IPS DF 6.9 (cell line): Measurements from ENCODE around the gene C9orf50.

Source experiments
- DNase-seq: peaks from one replicate; pipeline ENCODE4 v3.0.0-alpha.2; 2013; ENCODE audit warnings: low read depth, low spot score
- H3K27ac ChIP-seq: one replicate; pipeline ENCODE4 v1.5.1; 2013; ENCODE audit warnings: low read length, control low read depth
- H3K27me3 ChIP-seq: 2 replicates; pipeline ENCODE4 v1.6.1; 2013; ENCODE audit warnings: mild to moderate bottlenecking, low read length; ENCODE audit not compliant: control insufficient read depth, insufficient read depth
- H3K36me3 ChIP-seq: 2 replicates; pipeline ENCODE4 v1.6.1; 2013; ENCODE audit warnings: low read length; ENCODE audit not compliant: control insufficient read depth, insufficient read depth
- H3K4me1 ChIP-seq: 2 replicates; pipeline ENCODE4 v1.6.1; 2013; ENCODE audit warnings: low read length; ENCODE audit not compliant: control insufficient read depth, insufficient read depth
- H3K4me3 ChIP-seq: 2 replicates; pipeline ENCODE4 v1.5.1; 2013; ENCODE audit warnings: mild to moderate bottlenecking, low read length
- H3K9me3 ChIP-seq: 2 replicates; pipeline ENCODE4 v1.6.1; 2013; ENCODE audit warnings: low read length, inconsistent platforms; ENCODE audit not compliant: control insufficient read depth, insufficient read depth
- WGBS: extraction: QIAGEN DNeasy Blood & Tissue Kit; methylation state at CpG from one replicate; pipeline ENCODE4 v1.1.7; 2013; ENCODE audit warnings: mixed read lengths, missing lambda C conversion rate; ENCODE audit not compliant: insufficient read length, insufficient coverage; 5-methylcytosine and 5-hydroxymethylcytosine counted together

C9orf50 gene

GRCh38 chr9:129647635-129648034 lies 26.7 kb upstream of the C9orf50 start:
- H3K4me3 ChIP-seq = no peak overlapping the region
- no peak for DNase-seq
- no peak overlapping the region for H3K27ac ChIP-seq
- H3K9me3 ChIP-seq = no peaks in the 10 kb centered on the region
- no peaks in the 10 kb centered on the region for H3K27me3 ChIP-seq
- H3K36me3 ChIP-seq = no peaks in the 10 kb centered on the region
- 100% methylated on average over 8 of the region's 10 CpGs for WGBS
- no peaks in the 10 kb centered on the region for H3K4me1 ChIP-seq

DNA sequence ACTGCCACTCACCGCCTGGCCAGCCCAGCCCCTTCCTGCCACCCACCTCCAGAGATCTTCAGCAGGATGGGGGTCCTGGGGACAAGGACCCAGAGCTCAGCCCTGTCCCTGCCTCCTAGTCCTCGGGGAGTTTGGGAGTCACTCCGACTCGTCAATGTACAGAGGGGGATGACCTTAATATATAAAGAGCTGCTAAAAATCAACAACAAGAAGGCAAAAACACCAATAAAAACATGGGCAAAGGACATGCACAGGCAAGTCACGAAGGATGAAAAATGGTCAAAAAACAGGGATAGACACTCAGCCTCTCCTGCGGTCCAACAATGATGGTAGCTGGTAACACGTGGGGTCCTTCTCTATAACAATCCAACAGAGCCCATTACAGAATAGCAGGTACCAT lies 25.8 kb upstream of the C9orf50 start:
- DNase-seq = no peak
- Histone ChIP-seq H3K4me3 (no peak overlapping the region), H3K36me3 (no peaks in the 10 kb centered on the region), H3K4me1 (no peaks in the 10 kb centered on the region), H3K9me3 (no peaks in the 10 kb centered on the region), H3K27ac (no peak overlapping the region), H3K27me3 (no peaks in the 10 kb centered on the region)
- WGBS = no CpG with 5 or more reads among the region's 7 CpGs

DNA sequence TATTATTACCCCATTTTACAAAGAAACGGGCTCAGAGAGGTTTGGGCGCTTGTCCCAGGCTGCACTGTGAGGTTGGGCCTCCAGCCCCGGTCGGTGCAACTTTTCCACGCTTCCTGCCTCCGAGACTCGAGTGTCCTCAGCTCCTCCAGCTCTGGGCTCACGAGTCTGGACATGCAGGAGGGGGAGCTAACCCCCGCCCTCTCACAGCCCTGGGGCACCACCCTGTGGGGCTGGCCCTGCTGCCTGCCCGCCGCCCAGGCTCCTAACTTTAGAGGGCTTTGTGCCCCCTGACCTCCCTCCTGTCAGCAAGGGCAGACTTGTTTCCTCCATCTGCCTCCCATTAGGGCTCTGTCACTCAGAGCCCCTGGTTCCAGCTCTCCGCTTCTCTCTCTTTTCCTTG lies 25.4 kb upstream of the C9orf50 start:
- Histone ChIP-seq H3K9me3 (no peaks in the 10 kb centered on the region), H3K4me3 (no peak overlapping the region), H3K36me3 (no peaks in the 10 kb centered on the region), H3K27me3 (no peaks in the 10 kb centered on the region), H3K27ac (no peak overlapping the region), H3K4me1 (peaks cover under 1% of the 10 kb centered on the region; the same call in 1 of the 2 replicates)
- no CpG with 5 or more reads among the region's 12 CpGs for WGBS
- no peak for DNase-seq

GRCh38 chr9:129644902-129645301 lies 24.0 kb upstream of the C9orf50 start:
- H3K4me3 ChIP-seq = no peak overlapping the region
- H3K27me3 ChIP-seq = no peaks in the 10 kb centered on the region
- peaks cover 2% of the 10 kb centered on the region; the same call in 1 of the 2 replicates for H3K4me1 ChIP-seq
- no peaks in the 10 kb centered on the region for H3K9me3 ChIP-seq
- no peak for DNase-seq
- WGBS = no CpG with 5 or more reads among the region's 17 CpGs
- no peaks in the 10 kb centered on the region for H3K36me3 ChIP-seq
- H3K27ac ChIP-seq = no peak overlapping the region

GRCh38 chr9:129644365-129644764 lies 23.5 kb upstream of the C9orf50 start:
- WGBS = no CpG with 5 or more reads among the region's 11 CpGs
- Histone ChIP-seq H3K4me3 (no peak overlapping the region), H3K27ac (no peak overlapping the region), H3K4me1 (peaks cover 2% of the 10 kb centered on the region; the same call in 1 of the 2 replicates), H3K9me3 (no peaks in the 10 kb centered on the region), H3K27me3 (no peaks in the 10 kb centered on the region), H3K36me3 (no peaks in the 10 kb centered on the region; the same call in 1 of the 2 replicates)
- DNase-seq = no peak

GRCh38 chr9:129643706-129644105 lies 22.8 kb upstream of the C9orf50 start:
- H3K4me1 ChIP-seq = peaks cover 2% of the 10 kb centered on the region; the same call in 1 of the 2 replicates
- H3K9me3 ChIP-seq = no peaks in the 10 kb centered on the region
- WGBS = no CpG with 5 or more reads among the region's 10 CpGs
- H3K27me3 ChIP-seq = no peaks in the 10 kb centered on the region
- peaks cover 5% of the 10 kb centered on the region; the same call in 1 of the 2 replicates for H3K36me3 ChIP-seq
- H3K27ac ChIP-seq = no peak overlapping the region
- no peak for DNase-seq
- no peak overlapping the region for H3K4me3 ChIP-seq

- H3K4me3 ChIP-seq = peak within 1 kb of the TSS; percentile 89
Measured at GRCh38 chr9:129641750-129642585, 21.1 kb upstream of the C9orf50 start, which contains the start of gene ASB6. Gene ASB6, minus strand, starts transcription at chr9:129642151. Its CDS starts 152 bp downstream, at chr9:129641999.

GRCh38 chr9:129640871-129641749 lies 20.2 kb upstream of the C9orf50 start:
- no peak for DNase-seq
- H3K27ac ChIP-seq = no peak overlapping the region
- H3K36me3 ChIP-seq = peaks cover 15% of the 10 kb centered on the region; the same call in 1 of the 2 replicates
- H3K27me3 ChIP-seq = no peaks in the 10 kb centered on the region
- H3K4me3 ChIP-seq = peak overlapping the region; percentile 89
- H3K4me1 ChIP-seq = peaks cover 2% of the 10 kb centered on the region; the same call in 1 of the 2 replicates
- no CpG with 5 or more reads among the region's 44 CpGs for WGBS
- H3K9me3 ChIP-seq = no peaks in the 10 kb centered on the region

More at GRCh38 chr9:129641750-129642585, 21.1 kb upstream of the C9orf50 start, which contains the start of gene ASB6:
- peak; percentile 96 for DNase-seq
- Histone ChIP-seq H3K4me1 (peaks cover 2% of the 10 kb centered on the region; the same call in 1 of the 2 replicates), H3K27ac (no peak within 1 kb of the TSS), H3K27me3 (no peaks in the 10 kb centered on the region), H3K36me3 (peaks cover 14% of the 10 kb centered on the region; the same call in 1 of the 2 replicates), H3K9me3 (no peaks in the 10 kb centered on the region)
- WGBS = no CpG with 5 or more reads among the region's 93 CpGs

- Histone ChIP-seq H3K4me3 (no peak overlapping the region), H3K27me3 (no peaks in the 10 kb centered on the region), H3K4me1 (peaks cover 2% of the 10 kb centered on the region; the same call in 1 of the 2 replicates), H3K36me3 (peaks cover 21% of the 10 kb centered on the region), H3K27ac (no peak overlapping the region), H3K9me3 (no peaks in the 10 kb centered on the region)
- no CpG with 5 or more reads among the region's 25 CpGs for whole genome bisulfite sequencing
- no peak for DNase-seq
Measured at GRCh38 chr9:129640086-129640870, 19.4 kb upstream of the C9orf50 start.
